H1 (cell line): Measurements from ENCODE around the gene RNF208. TPM values are rescaled to one million over a fixed set of nuclear protein-coding genes. Genes with fewer than 3 reads are reported as not detected.

Experiments
- CTCF ChIA-PET: fragments of 300-600 bp; sonication (Branson Sonifier 250); formaldehyde crosslinking; loops from one replicate; lab custom pipeline; 2021; ENCODE audit not compliant: partially characterized antibody; lab: Charles Lee
- POLR2A ChIA-PET: fragments of 300-600 bp; sonication (Branson Sonifier 250); formaldehyde crosslinking; loops from one replicate; lab custom pipeline; 2021; ENCODE audit warnings: inconsistent platforms; ENCODE audit not compliant: partially characterized antibody; lab: Charles Lee
- DNase-seq, 2 experiments: peaks; one replicate each; pipeline versions ENCODE4 v3.0.0 to v3.0.0-alpha.2; 2010 to 2022; ENCODE audit warnings: low spot score in 2 of 2, low read depth in 1 of 2, mixed read lengths in 1 of 2
- FAIRE-seq: peaks from 2 replicates; lab custom pipeline; 2011; peaks lifted over from hg19 to GRCh38; lab: Jason Lieb, UNC
- H2AFZ ChIP-seq: 2 replicates; pipeline ENCODE4 v1.8.1; 2012; ENCODE audit warnings: low read length, inconsistent platforms
- H2AK5ac ChIP-seq: 2 replicates; pipeline ENCODE4 v1.6.1; 2013; ENCODE audit warnings: low read depth, low read length
- H2BK120ac ChIP-seq: replicated peaks from 2 replicates; pipeline ENCODE3; 2013; ENCODE audit warnings: low read depth, low read length, inconsistent platforms
- H2BK12ac ChIP-seq: 2 replicates; pipeline ENCODE4 v1.6.1; 2013; ENCODE audit warnings: low read depth, low read length
- H2BK15ac ChIP-seq: 2 replicates; pipeline ENCODE4 v1.6.1; 2013; ENCODE audit warnings: low read length
- H2BK20ac ChIP-seq: 2 replicates; pipeline ENCODE4 v1.6.1; 2013; ENCODE audit warnings: low read length
- H2BK5ac ChIP-seq: 2 replicates; pipeline ENCODE4 v1.6.1; 2013; ENCODE audit warnings: low read depth, low read length
- H3K14ac ChIP-seq: 2 replicates; pipeline ENCODE4 v1.6.1; 2013; ENCODE audit warnings: inconsistent platforms; ENCODE audit not compliant: insufficient read length
- H3K18ac ChIP-seq: 2 replicates; pipeline ENCODE4 v1.6.1; 2013; ENCODE audit warnings: low read length; ENCODE audit errors: extremely low read depth
- H3K23ac ChIP-seq: 2 replicates; pipeline ENCODE4 v1.6.1; 2013; ENCODE audit warnings: inconsistent platforms; ENCODE audit not compliant: insufficient read length
- H3K23me2 ChIP-seq: 2 replicates; pipeline ENCODE4 v1.6.1; 2013; ENCODE audit warnings: low read depth, low read length
- H3K27ac ChIP-seq: 2 replicates; pipeline ENCODE4 v1.6.1; 2011; ENCODE audit warnings: low read depth, low read length, inconsistent platforms
- H3K27me3 ChIP-seq, 4 experiments: replicated peaks in 1 of 4; 1 replicate in 1 of 4; 2 replicates in 3 of 4; pipeline versions ENCODE4 v1.6.1 to v1.8.1; 2011 to 2013; ENCODE audit warnings: low read length in 3 of 4, mild to moderate bottlenecking in 3 of 4, inconsistent platforms in 2 of 4, mixed read lengths in 2 of 4, moderate library complexity in 1 of 4; ENCODE audit not compliant: control insufficient read depth in 3 of 4, insufficient read depth in 3 of 4; ENCODE audit errors: extremely low read depth in 1 of 4
- H3K36me3 ChIP-seq, 4 experiments: 2 replicates each; pipeline versions ENCODE4 v1.6.1 to v1.8.1; 2011 to 2013; ENCODE audit warnings: mild to moderate bottlenecking in 4 of 4, low read length in 3 of 4, moderate library complexity in 2 of 4, control low read depth in 1 of 4, inconsistent platforms in 1 of 4; ENCODE audit not compliant: insufficient read depth in 4 of 4, control insufficient read depth in 2 of 4
- H3K4ac ChIP-seq: replicated peaks from 2 replicates; pipeline ENCODE3; 2013; ENCODE audit warnings: low read length, low read depth, mixed read lengths, inconsistent platforms; ENCODE audit not compliant: insufficient read length
- H3K4me1 ChIP-seq, 4 experiments: replicated peaks in 1 of 4; 1 replicate in 1 of 4; 2 replicates in 3 of 4; pipeline versions ENCODE4 v1.6.1 to v1.8.1; 2011 to 2013; ENCODE audit warnings: low read length in 3 of 4, inconsistent platforms in 2 of 4, mixed read lengths in 1 of 4; ENCODE audit not compliant: insufficient read depth in 4 of 4, control insufficient read depth in 3 of 4
- H3K4me2 ChIP-seq, 2 experiments: 2 replicates each; pipeline versions ENCODE4 v1.6.1 to v1.8.1; 2011 to 2013; ENCODE audit warnings: low read depth in 2 of 2, low read length in 2 of 2, control low read depth in 1 of 2, inconsistent platforms in 1 of 2, mild to moderate bottlenecking in 1 of 2; ENCODE audit not compliant: insufficient read depth in 1 of 2
- H3K4me3 ChIP-seq, 4 experiments: fragments of 200-600, 300-600 bp in 1 of 4; sonication (generic), shearing (Covaris generic), sonication (Bioruptor Twin) in 1 of 4; 2 replicates each; pipeline versions ENCODE4 v1.5.1 to v1.8.1; 2011 to 2016; ENCODE audit warnings: low read length in 4 of 4, low read depth in 3 of 4, control low read depth in 2 of 4, inconsistent platforms in 2 of 4, mild to moderate bottlenecking in 2 of 4, mixed read lengths in 1 of 4, moderate library complexity in 1 of 4; ENCODE audit not compliant: insufficient read depth in 2 of 4; ENCODE audit errors: extremely low read depth in 1 of 4
- H3K56ac ChIP-seq: replicated peaks from 2 replicates; pipeline ENCODE3; 2013; ENCODE audit warnings: low read depth, mild to moderate bottlenecking, mixed read lengths, low read length, inconsistent platforms; ENCODE audit not compliant: insufficient read length
- H3K79me1 ChIP-seq: 2 replicates; pipeline ENCODE4 v1.6.1; 2013; ENCODE audit warnings: low read depth, low read length, control low read depth
- H3K79me2 ChIP-seq, 2 experiments: 2 replicates each; pipeline versions ENCODE4 v1.6.1 to v1.8.1; 2012 to 2013; ENCODE audit warnings: low read length in 2 of 2, mild to moderate bottlenecking in 2 of 2, inconsistent platforms in 1 of 2; ENCODE audit not compliant: insufficient read depth in 2 of 2, control insufficient read depth in 1 of 2
- H3K9ac ChIP-seq, 4 experiments: replicated peaks in 1 of 4; 1 replicate in 1 of 4; 2 replicates in 3 of 4; pipeline versions ENCODE4 v1.6.1 to v1.8.1; 2011 to 2013; ENCODE audit warnings: low read depth in 3 of 4, low read length in 3 of 4, control low read depth in 2 of 4, mild to moderate bottlenecking in 2 of 4, moderate library complexity in 2 of 4, inconsistent platforms in 1 of 4; ENCODE audit errors: extremely low read depth in 1 of 4
- H3K9me3 ChIP-seq, 2 experiments: 2 replicates each; pipeline versions ENCODE4 v1.6.1 to v1.8.1; 2012 to 2013; ENCODE audit warnings: mild to moderate bottlenecking in 2 of 2, moderate library complexity in 2 of 2, control low read depth in 1 of 2, inconsistent platforms in 1 of 2, low read depth in 1 of 2, low read length in 1 of 2, mixed read lengths in 1 of 2; ENCODE audit not compliant: insufficient read depth in 2 of 2
- H4K20me1 ChIP-seq, 2 experiments: replicated peaks in 1 of 2; 2 replicates each; pipeline versions ENCODE3 to v1.8.1; 2011 to 2013; ENCODE audit warnings: inconsistent platforms in 2 of 2, low read length in 2 of 2, mild to moderate bottlenecking in 1 of 2; ENCODE audit not compliant: insufficient read depth in 2 of 2, control insufficient read depth in 1 of 2
- H4K5ac ChIP-seq: 2 replicates; pipeline ENCODE4 v1.6.1; 2013; ENCODE audit warnings: low read length, low read depth, mixed read lengths, inconsistent platforms; ENCODE audit not compliant: insufficient read length
- H4K8ac ChIP-seq: 2 replicates; pipeline ENCODE4 v1.8.0; 2013; ENCODE audit warnings: mild to moderate bottlenecking, moderate library complexity, low read length, inconsistent platforms; ENCODE audit not compliant: insufficient read depth; ENCODE audit errors: extremely low read depth
- H4K91ac ChIP-seq: replicated peaks from 2 replicates; pipeline ENCODE3; 2013; ENCODE audit warnings: low read length, mixed read lengths, inconsistent platforms; ENCODE audit not compliant: insufficient read length
- BACH1 ChIP-seq: IDR thresholded peaks from 2 replicates; pipeline ENCODE4 v1.6.1; 2012; ENCODE audit warnings: low read length, improper control_type of control experiment
- CHD1 ChIP-seq: IDR thresholded peaks from 2 replicates; pipeline ENCODE4 v1.6.1; 2012; ENCODE audit warnings: low read depth, low read length, improper control_type of control experiment
- CREB1 ChIP-seq: IDR thresholded peaks from 2 replicates; pipeline ENCODE4 v1.6.1; 2012; ENCODE audit warnings: inconsistent platforms
- E2F6 ChIP-seq: IDR thresholded peaks from 2 replicates; pipeline ENCODE4 v1.6.1; 2012; ENCODE audit warnings: inconsistent platforms
- EGR1 ChIP-seq: IDR thresholded peaks from 2 replicates; pipeline ENCODE4 v1.6.1; 2011; ENCODE audit warnings: low read depth, low read length, borderline replicate concordance
- KDM4A ChIP-seq: IDR thresholded peaks from one replicate; pipeline ENCODE4 v1.7.1; 2012; ENCODE audit warnings: low read depth, mild to moderate bottlenecking, moderate library complexity, low read length, inconsistent platforms; ENCODE audit not compliant: severe bottlenecking
- NRF1 ChIP-seq: IDR thresholded peaks from 2 replicates; pipeline ENCODE4 v1.6.1; 2011; ENCODE audit warnings: mild to moderate bottlenecking, low read depth, low read length, improper control_type of control experiment
- SP1 ChIP-seq: IDR thresholded peaks from 2 replicates; pipeline ENCODE4 v1.6.1; 2011; ENCODE audit warnings: low read depth, low read length
- SRF ChIP-seq: IDR thresholded peaks from 2 replicates; pipeline ENCODE4 v1.6.1; 2011; ENCODE audit warnings: mild to moderate bottlenecking, low read depth, low read length, moderate library complexity
- TAF7 ChIP-seq: optimal IDR thresholded peaks from 2 replicates; pipeline ENCODE3; 2011; ENCODE audit warnings: low read depth, mild to moderate bottlenecking, inconsistent platforms, low read length, moderate library complexity, borderline replicate concordance
- WGBS, 2 experiments: shearing (Covaris generic) in 1 of 2; methylation state at CpG; one replicate each; pipeline versions ENCODE4 v1.1.6 to v1.1.7; 2013 to 2015; ENCODE audit warnings: low lambda C conversion rate in 2 of 2, mixed read lengths in 2 of 2, inconsistent platforms in 1 of 2, low coverage in 1 of 2, missing lambda C conversion rate in 1 of 2; ENCODE audit not compliant: insufficient replicate concordance in 2 of 2, insufficient coverage in 1 of 2, insufficient read length in 1 of 2; ENCODE audit errors: extremely low coverage in 1 of 2, missing lambda C conversion rate in 1 of 2; 5-methylcytosine and 5-hydroxymethylcytosine counted together
- polyA plus RNA-seq, 7 experiments: library from polyadenylated mRNA; depleted of rRNA in 3 of 7; stranded (reverse) in 5 of 7; unstranded in 2 of 7; fragments of >200 nt in 5 of 7; fragments of 200-250 nt in 2 of 7; gene quantifications; 1 replicate in 5 of 7; 2 replicates in 1 of 7; 4 replicates in 1 of 7; pipeline versions ENCODE4 v1.2.1 to v1.2.3, GENCODE V29; 2011 to 2013; ENCODE audit warnings: missing spikeins in 2 of 7, mixed read lengths in 2 of 7
- total RNA-seq: library from RNA; stranded (reverse); fragmentation: NEBNext Ultra II Directional; extraction: Animal tissue kit (Norgen Biotek cat#: 25700); gene quantifications from 2 replicates; pipeline ENCODE4 v1.2.1, GENCODE V29; 2021

RNF208 gene
- total and polyA plus RNA-seq, 2 of the 8 experiments (the other 6 are each of a cell fraction or from before 2014, with no cell fraction given), result 2.7 to 7.7 TPM

- peak within 1 kb of the TSS; percentile 90 to 100 for H3K4me2 ChIP-seq
- peak within 1 kb of the TSS; percentile 83; the same call in 1 of the 2 replicates for H3K27ac ChIP-seq
- POLR2A ChIA-PET, result interaction anchor here (0.9 to 69.9 kb wide), 5 partner anchors 2 to 117 kb away, joined by 3 to 1462 read pairs (median 5); partner anchors contain the start of genes CYSRT1, NDOR1, NELFB and RNF208
- no peaks in the 10 kb centered on the region for H3K9me3 ChIP-seq
- H2AK5ac ChIP-seq, result peak within 1 kb of the TSS; percentile 39; the same call in 1 of the 2 replicates
- H3K79me2 ChIP-seq, result peaks cover 0 to 13% of the 10 kb centered on the region in 2 experiments; a peak in 2 of 4 replicates
- H3K18ac ChIP-seq, result peak within 1 kb of the TSS; percentile 90
- no peak within 1 kb of the TSS for H3K14ac ChIP-seq
- DNase-seq, result peak in 1 of 2 experiments; percentile 99
- FAIRE-seq, result no peak
- WGBS, 2 experiments, result 4% methylated on average over 44 of the region's 105 CpGs; no CpG with 5 or more reads in 1 of the 2 experiments
- no peak within 1 kb of the TSS for H2BK20ac ChIP-seq
- H3K23ac ChIP-seq, result no peak within 1 kb of the TSS
- peak within 1 kb of the TSS; percentile 83 for H2BK5ac ChIP-seq
- peak within 1 kb of the TSS; percentile 57 for H4K91ac ChIP-seq
- CTCF ChIA-PET, result interaction anchor here (0.9 to 2.5 kb wide), 14 partner anchors 10 to 219 kb away, joined by 3 to 28 read pairs (median 4); partner anchors contain the start of genes RNF224, SSNA1, TOR4A and TUBB4B
- peak within 1 kb of the TSS; percentile 53 to 75 (median 62) for H3K9ac ChIP-seq
- peaks cover 0 to 21% (median 16%) of the 10 kb centered on the region in 4 experiments; a peak in 5 of 7 replicates for H3K4me1 ChIP-seq
- peaks cover 0 to 5% of the 10 kb centered on the region in 2 experiments for H4K20me1 ChIP-seq
- peaks cover 14% of the 10 kb centered on the region; the same call in 1 of the 2 replicates for H3K23me2 ChIP-seq
- H4K8ac ChIP-seq, result peak within 1 kb of the TSS; percentile 63
- H2BK12ac ChIP-seq, result peak within 1 kb of the TSS; percentile 68; the same call in 1 of the 2 replicates
- peaks cover 3 to 17% (median 12%) of the 10 kb centered on the region in 4 experiments; a peak in 6 of 8 replicates for H3K36me3 ChIP-seq
- H3K56ac ChIP-seq, result peak within 1 kb of the TSS; percentile 82
- no peak within 1 kb of the TSS for H2BK15ac ChIP-seq
- H4K5ac ChIP-seq, result peak within 1 kb of the TSS; percentile 40
- peaks cover 9% of the 10 kb centered on the region for H3K79me1 ChIP-seq
- H3K27me3 ChIP-seq, result peaks cover 0 to 7% (median 0%) of the 10 kb centered on the region in 4 experiments; a peak in 3 of 7 replicates
- H3K4me3 ChIP-seq, result peak within 1 kb of the TSS; percentile 52 to 100 (median 88)
- peak within 1 kb of the TSS; percentile 98 for H2AFZ ChIP-seq
- no peak within 1 kb of the TSS for H2BK120ac ChIP-seq
- peak within 1 kb of the TSS; percentile 99 for H3K4ac ChIP-seq
- TF ChIP-seq KDM4A (peak; percentile 60), EGR1 (no peak; the same call in 1 of the 2 replicates), BACH1 (no peak), E2F6 (0 out of 2 replicates have a peak, but pooled peaks have one; percentile 7), CREB1 (0 out of 2 replicates have a peak, but pooled peaks have one; percentile 23), TAF7 (peak; percentile 53), CHD1 (no peak), SP1 (no peak), NRF1 (peak; percentile 52), SRF (0 out of 2 replicates have a peak, but pooled peaks have one; percentile 13)
Measured at GRCh38 chr9:137254624-137255447, 32.8 kb upstream of the RNF208 start, which contains the start of gene NELFB. TSS of gene NELFB (plus strand) at chr9:137255327.
